KMS-11 (cell line): ENCODE data around the gene ANGPTL8.

Experiments
- H2AFZ ChIP-seq: fragments of 200-600 bp; sonication (generic); 2 replicates; pipeline ENCODE4 v1.6.1; 2016; ENCODE audit warnings: antibody characterized with exemption, mixed run types, low read depth
- H3K27ac ChIP-seq: fragments of 200-600 bp; sonication (generic); 2 replicates; pipeline ENCODE4 v1.6.1; 2016; ENCODE audit warnings: mild to moderate bottlenecking, mixed run types
- H3K27me3 ChIP-seq: fragments of 200-600 bp; sonication (generic); 2 replicates; pipeline ENCODE4 v1.6.1; 2017; ENCODE audit warnings: mild to moderate bottlenecking, low read depth, mixed run types, moderate library complexity; ENCODE audit not compliant: insufficient read depth
- H3K36me3 ChIP-seq: fragments of 200-600 bp; sonication (generic); 2 replicates; pipeline ENCODE4 v1.6.1; 2017; ENCODE audit warnings: mild to moderate bottlenecking, mixed run types; ENCODE audit not compliant: insufficient read depth
- H3K4me1 ChIP-seq: fragments of 200-600 bp; sonication (generic); 2 replicates; pipeline ENCODE4 v1.6.1; 2016; ENCODE audit warnings: mild to moderate bottlenecking, low read depth, mixed run types; ENCODE audit not compliant: poor library complexity, severe bottlenecking
- H3K4me2 ChIP-seq: fragments of 200-600 bp; sonication (generic); 2 replicates; pipeline ENCODE4 v1.7.0; 2016; ENCODE audit warnings: mild to moderate bottlenecking, mixed run types
- H3K4me3 ChIP-seq: fragments of 200-600 bp; sonication (generic); IDR thresholded peaks from 2 replicates; pipeline ENCODE4 v1.6.1; 2017; ENCODE audit warnings: low read depth, low read length, mixed read lengths; ENCODE audit not compliant: insufficient read depth
- H3K79me2 ChIP-seq: fragments of 200-600 bp; sonication (generic); 2 replicates; pipeline ENCODE4 v1.6.1; 2016; ENCODE audit warnings: low read depth, mixed run types; ENCODE audit not compliant: insufficient read depth
- H3K9ac ChIP-seq: fragments of 200-600 bp; sonication (generic); 2 replicates; pipeline ENCODE4 v1.6.1; 2016; ENCODE audit warnings: mild to moderate bottlenecking, mixed run types
- H4K20me1 ChIP-seq: fragments of 200-600 bp; sonication (generic); 2 replicates; pipeline ENCODE4 v1.6.1; 2016; ENCODE audit warnings: mild to moderate bottlenecking, mixed run types; ENCODE audit not compliant: insufficient read depth
- TF ChIP-seq, protein P1 (sequence below): fragments of 200-600 bp; sonication (generic); conservative IDR thresholded peaks from 2 replicates; pipeline ENCODE4 v1.6.1; 2017; ENCODE audit warnings: low read depth, mild to moderate bottlenecking, antibody characterized with exemption, low read length, moderate library complexity, mixed read lengths

The ANGPTL8 gene

DNA sequence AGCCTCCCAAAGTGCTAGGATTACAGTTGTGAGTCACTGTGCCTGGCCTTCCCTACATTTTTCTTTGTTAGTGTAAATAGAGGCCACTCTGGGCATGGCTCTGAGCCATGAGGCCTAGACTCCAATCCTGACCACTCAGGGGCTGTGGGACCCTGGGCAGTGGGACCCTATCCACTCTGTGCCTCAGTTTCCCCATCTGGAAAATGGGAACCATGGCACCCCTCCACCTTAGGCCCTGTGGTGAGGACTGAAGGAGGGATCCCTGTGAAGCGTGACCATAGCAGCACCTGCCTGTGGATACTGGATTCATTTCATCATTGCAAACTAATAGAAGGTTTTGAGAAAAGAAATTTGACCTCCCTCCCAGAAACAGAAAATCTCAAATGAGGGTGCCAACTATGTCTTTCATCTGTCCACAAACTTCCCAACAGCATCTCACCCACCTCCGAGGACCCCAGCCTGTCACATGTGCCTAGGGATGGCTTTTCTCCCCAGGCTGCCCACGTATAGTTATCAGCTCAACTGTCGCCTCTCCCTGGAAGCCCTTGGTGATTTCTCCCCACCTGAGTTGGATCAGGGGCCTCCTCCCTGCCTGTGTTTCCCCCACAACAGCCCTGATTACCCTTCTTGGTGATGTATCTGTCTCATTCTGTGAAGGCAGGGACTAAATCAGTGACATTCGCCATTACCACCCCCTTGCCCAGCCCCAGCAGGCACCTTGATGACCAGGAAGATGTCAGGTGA is 5.6 kb downstream of the ANGPTL8 start:
- Histone ChIP-seq H3K4me2 (no peak overlapping the region), H3K27ac (no peak overlapping the region), H3K9ac (no peak overlapping the region), H4K20me1 (no peaks in the 10 kb centered on the region), H3K27me3 (peaks cover 16% of the 10 kb centered on the region), H3K36me3 (no peaks in the 10 kb centered on the region), H3K4me1 (peaks cover 5% of the 10 kb centered on the region), H2AFZ (no peak overlapping the region), H3K79me2 (no peaks in the 10 kb centered on the region), H3K4me3 (no peak overlapping the region)
- TF ChIP-seq, protein P1, sequence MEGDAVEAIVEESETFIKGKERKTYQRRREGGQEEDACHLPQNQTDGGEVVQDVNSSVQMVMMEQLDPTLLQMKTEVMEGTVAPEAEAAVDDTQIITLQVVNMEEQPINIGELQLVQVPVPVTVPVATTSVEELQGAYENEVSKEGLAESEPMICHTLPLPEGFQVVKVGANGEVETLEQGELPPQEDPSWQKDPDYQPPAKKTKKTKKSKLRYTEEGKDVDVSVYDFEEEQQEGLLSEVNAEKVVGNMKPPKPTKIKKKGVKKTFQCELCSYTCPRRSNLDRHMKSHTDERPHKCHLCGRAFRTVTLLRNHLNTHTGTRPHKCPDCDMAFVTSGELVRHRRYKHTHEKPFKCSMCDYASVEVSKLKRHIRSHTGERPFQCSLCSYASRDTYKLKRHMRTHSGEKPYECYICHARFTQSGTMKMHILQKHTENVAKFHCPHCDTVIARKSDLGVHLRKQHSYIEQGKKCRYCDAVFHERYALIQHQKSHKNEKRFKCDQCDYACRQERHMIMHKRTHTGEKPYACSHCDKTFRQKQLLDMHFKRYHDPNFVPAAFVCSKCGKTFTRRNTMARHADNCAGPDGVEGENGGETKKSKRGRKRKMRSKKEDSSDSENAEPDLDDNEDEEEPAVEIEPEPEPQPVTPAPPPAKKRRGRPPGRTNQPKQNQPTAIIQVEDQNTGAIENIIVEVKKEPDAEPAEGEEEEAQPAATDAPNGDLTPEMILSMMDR = no peak

- no peak overlapping the region for H3K27ac ChIP-seq
- no peak overlapping the region for H3K4me3 ChIP-seq
- H4K20me1 ChIP-seq = no peaks in the 10 kb centered on the region
- H2AFZ ChIP-seq = no peak overlapping the region
- H3K79me2 ChIP-seq = no peaks in the 10 kb centered on the region
- TF ChIP-seq, protein P1 = no peak
- H3K36me3 ChIP-seq = no peaks in the 10 kb centered on the region
- no peak overlapping the region for H3K4me2 ChIP-seq
- H3K9ac ChIP-seq = no peak overlapping the region
- peaks cover 10% of the 10 kb centered on the region for H3K27me3 ChIP-seq
- peaks cover 5% of the 10 kb centered on the region for H3K4me1 ChIP-seq
Observed at GRCh38 chr19:11246941-11247340, 7.5 kb downstream of the ANGPTL8 start.

GRCh38 chr19:11247391-11247790 is 8.0 kb downstream of the ANGPTL8 start:
- Histone ChIP-seq H3K27me3 (peaks cover 8% of the 10 kb centered on the region), H3K4me1 (peaks cover 5% of the 10 kb centered on the region), H3K27ac (no peak overlapping the region), H3K36me3 (no peaks in the 10 kb centered on the region), H4K20me1 (no peaks in the 10 kb centered on the region), H2AFZ (no peak overlapping the region), H3K4me3 (no peak overlapping the region), H3K79me2 (no peaks in the 10 kb centered on the region), H3K4me2 (no peak overlapping the region), H3K9ac (no peak overlapping the region)
- TF ChIP-seq, protein P1 = no peak

DNA sequence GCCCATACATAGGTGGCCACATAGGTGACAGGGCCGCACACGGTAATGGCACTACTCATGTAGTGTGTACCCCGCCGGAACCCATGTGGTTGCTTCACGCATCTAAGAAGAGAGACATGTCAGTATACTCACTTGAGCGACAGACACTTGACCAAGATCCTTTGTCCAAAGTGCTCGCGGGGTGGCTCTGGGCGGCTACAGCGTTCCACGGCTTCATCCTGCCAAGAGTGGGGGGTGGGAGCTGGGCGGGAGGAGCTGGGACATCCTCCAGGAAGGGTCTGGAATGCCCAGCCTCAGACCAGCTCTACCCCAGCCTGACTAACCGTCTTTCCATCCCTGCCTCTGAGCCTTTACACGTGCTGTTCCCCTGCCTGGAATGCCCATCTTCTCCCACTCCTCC is 8.5 kb downstream of the ANGPTL8 start:
- Histone ChIP-seq H3K9ac (no peak overlapping the region), H3K27ac (no peak overlapping the region), H3K4me3 (no peak overlapping the region), H3K36me3 (no peaks in the 10 kb centered on the region), H3K27me3 (peaks cover 5% of the 10 kb centered on the region), H3K4me1 (peaks cover 5% of the 10 kb centered on the region), H3K79me2 (no peaks in the 10 kb centered on the region), H2AFZ (no peak overlapping the region), H4K20me1 (no peaks in the 10 kb centered on the region), H3K4me2 (no peak overlapping the region)
- TF ChIP-seq, protein P1 = no peak
